GM21528 (cell line): Measurements from ENCODE around the gene RBMXL3.

Source experiments
- ATAC-seq: cut with Tn5 transposase; IDR thresholded peaks from one replicate; pipeline ENCODE4 v1.9.1; 2021; ENCODE audit warnings: mild to moderate bottlenecking, moderate library complexity; ENCODE audit not compliant: unreplicated experiment, low FRiP score

The RBMXL3 gene

DNA sequence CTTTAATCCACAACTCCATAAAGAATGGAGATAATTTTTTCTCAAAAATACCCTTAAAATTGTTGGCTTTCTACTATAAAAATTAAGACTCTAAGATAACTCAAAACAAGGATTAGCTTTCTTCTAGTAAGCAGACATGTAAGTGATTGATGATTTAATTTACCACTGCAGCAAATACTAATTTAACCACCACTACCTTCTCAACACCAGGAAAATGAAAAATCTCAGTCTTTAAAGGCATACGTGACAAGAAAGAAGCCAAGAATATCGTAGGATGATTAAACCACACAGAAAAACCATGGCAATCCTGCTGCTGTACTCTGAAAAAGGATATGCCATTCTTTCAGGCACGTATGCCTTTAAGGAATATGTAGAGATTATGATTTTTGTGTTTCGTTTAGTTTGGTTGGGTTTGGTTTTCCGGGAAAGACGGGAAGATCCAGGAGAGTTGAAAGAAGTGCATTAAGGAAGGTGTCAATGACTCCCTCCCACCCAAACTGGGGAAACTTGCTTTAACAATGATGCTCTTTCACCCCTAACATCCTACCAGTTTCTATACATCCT, 43.8 kb downstream of the RBMXL3 start:
- no peak for ATAC-seq

DNA sequence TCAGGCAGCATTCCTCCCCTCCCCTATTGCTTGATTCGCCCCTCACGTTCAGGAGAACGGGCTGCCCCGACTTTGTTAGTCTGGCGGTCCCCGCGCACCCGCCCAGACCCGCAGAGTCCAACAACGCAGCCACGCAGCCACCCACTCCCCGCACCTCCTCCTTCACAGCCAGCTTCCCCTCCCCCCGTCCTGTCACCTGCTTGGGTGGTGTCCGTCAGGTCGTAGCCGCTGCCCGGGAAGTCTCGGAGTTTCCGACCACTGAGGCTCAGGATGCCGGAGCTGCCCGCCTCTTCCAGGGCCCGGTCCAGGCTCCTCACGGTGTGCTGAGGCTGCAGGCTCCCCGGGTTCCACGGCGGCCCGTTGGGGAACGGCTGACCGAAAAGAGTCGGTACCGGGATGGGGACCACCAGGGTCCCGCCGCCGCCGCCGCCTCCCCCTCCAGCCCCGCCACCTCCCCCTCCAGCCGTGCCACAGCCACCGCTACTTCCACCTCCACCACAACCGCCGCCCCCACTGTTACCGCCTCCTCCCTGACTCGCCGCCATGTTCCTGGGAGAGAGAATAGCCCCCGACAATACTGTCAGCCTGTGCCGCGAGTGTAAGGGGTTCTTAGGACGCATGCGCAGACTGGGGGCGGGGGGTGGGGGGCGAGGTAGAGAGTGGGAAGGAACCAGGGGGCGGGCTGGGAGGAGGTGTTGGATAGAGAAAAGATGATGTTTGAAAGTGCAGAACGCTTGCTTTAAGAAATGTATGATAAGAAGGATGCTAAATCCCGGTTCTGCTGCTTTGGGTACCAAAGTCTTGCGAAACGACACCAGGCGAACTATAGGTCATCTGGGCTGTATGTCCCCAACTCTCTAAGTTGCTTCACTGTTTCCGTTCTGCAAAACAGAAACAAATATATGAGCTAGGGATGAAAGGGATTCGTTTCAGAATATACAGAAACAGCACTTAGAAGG, 44.6 kb downstream of the RBMXL3 start, which contains the start of gene LRCH2:
LRCH2 (minus strand) TSS at position 600 of the 959 bp plus-strand sequence; CDS start at position 545, 55 bp downstream.
- no peak for ATAC-seq

DNA sequence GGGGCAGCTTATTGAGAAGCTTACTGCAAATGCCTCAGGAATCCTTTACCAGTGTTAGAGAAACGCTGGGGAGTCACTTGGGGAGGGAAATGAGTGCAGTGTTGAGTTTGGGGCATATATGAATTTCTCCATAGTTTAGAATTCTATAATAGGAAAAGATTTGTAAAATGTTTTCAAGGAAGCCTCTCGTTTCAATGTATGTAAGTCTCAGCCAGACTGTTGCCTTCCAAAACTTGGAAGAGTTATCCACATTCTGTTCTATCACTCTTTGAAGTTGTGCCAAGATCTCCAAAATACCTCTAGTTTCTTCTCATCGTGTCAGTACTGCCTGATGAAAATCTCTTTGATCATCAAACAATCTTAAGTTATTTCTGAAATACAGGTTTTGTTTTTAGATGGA, 45.3 kb downstream of the RBMXL3 start:
- ATAC-seq = no peak

DNA sequence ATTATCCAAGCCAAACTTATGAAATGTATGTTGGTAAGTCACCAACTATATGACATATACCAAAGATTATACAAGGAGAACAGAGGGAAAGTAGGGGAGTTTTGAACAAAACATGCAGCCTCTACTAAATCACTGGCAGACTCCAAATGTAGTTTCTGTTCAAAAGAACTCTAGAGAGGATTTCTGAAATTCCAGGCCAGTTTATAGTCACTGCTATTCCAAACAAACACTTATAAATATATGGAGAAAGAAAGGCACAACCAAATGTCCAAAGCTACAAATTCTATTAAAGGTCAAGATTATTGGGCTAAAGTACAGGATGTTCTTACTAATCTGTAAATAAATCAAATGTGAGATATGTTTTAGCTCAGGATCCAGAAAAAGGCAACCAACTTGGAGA, 47.4 kb downstream of the RBMXL3 start:
- no peak for ATAC-seq

DNA sequence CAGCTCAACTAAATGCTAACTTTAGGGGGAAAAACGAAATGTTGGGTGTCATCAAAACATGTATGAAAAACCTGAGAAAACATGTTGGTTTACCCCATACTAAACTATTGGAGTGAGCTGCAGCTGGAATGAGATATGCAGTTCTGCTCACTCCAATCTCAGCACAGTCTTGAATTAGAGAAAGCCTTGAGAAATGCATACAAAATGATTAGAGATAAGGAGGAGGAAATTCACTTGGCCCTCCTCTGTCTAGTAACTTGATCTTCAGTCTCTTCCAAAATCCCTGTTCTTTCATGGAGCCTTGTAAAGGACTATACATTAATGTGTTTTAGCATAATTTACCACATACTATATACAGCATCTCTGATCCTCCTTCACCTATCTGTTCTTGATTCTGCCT, 47.8 kb downstream of the RBMXL3 start:
- no peak for ATAC-seq
